Astrocyte (in vitro differentiated cells and primary cell): Measurements from ENCODE around the gene NKAIN2. TPM values are rescaled to one million over a fixed set of nuclear protein-coding genes. Genes with fewer than 3 reads are reported as not detected.

Experiments used
- DNase-seq: peaks from one replicate; pipeline ENCODE4 v3.0.0-alpha.2; 2010; ENCODE audit warnings: low read depth
- FAIRE-seq: peaks from 2 replicates; lab custom pipeline; 2011; peaks lifted over from hg19 to GRCh38; lab: Jason Lieb, UNC
- H2AFZ ChIP-seq: 2 replicates; pipeline ENCODE4 v1.6.0; 2012; ENCODE audit warnings: low read depth, low read length, inconsistent platforms
- H3K27ac ChIP-seq: 2 replicates; pipeline ENCODE4 v1.5.1; 2011; ENCODE audit warnings: low read depth, low read length, inconsistent platforms
- H3K27me3 ChIP-seq: 2 replicates; pipeline ENCODE4 v1.6.0; 2011; ENCODE audit warnings: low read length, inconsistent platforms; ENCODE audit not compliant: insufficient read depth
- H3K36me3 ChIP-seq: 2 replicates; pipeline ENCODE4 v1.5.1; 2011; ENCODE audit warnings: low read length, inconsistent platforms; ENCODE audit not compliant: insufficient read depth
- H3K4me1 ChIP-seq: 2 replicates; pipeline ENCODE4 v1.5.1; 2011; ENCODE audit warnings: low read length, inconsistent platforms; ENCODE audit not compliant: insufficient read depth
- H3K4me2 ChIP-seq: 2 replicates; pipeline ENCODE4 v1.6.0; 2012; ENCODE audit warnings: low read length, inconsistent platforms
- H3K4me3 ChIP-seq: 2 replicates; pipeline ENCODE4 v1.5.1; 2011; ENCODE audit warnings: low read depth, mild to moderate bottlenecking, low read length, inconsistent platforms; ENCODE audit not compliant: insufficient read depth
- H3K79me2 ChIP-seq: 2 replicates; pipeline ENCODE4 v1.6.0; 2012; ENCODE audit warnings: mild to moderate bottlenecking, low read length, inconsistent platforms; ENCODE audit not compliant: insufficient read depth
- H3K9ac ChIP-seq: 2 replicates; pipeline ENCODE4 v1.6.0; 2012; ENCODE audit warnings: mild to moderate bottlenecking, low read length, inconsistent platforms
- H3K9me3 ChIP-seq: 2 replicates; pipeline ENCODE4 v1.5.1; 2012; ENCODE audit warnings: low read depth, mild to moderate bottlenecking, low read length, inconsistent platforms; ENCODE audit not compliant: insufficient read depth
- H4K20me1 ChIP-seq: 2 replicates; pipeline ENCODE4 v1.6.0; 2012; ENCODE audit warnings: low read length, inconsistent platforms; ENCODE audit not compliant: insufficient read depth
- H3K27ac Mint-ChIP-seq: one replicate; pipeline ENCODE4 v1.8.0; 2021; ENCODE audit warnings: mild to moderate bottlenecking, mixed read lengths; ENCODE audit not compliant: unreplicated experiment
- H3K27me3 Mint-ChIP-seq: one replicate; pipeline ENCODE4 v1.8.0; 2021; ENCODE audit warnings: low read depth, mixed read lengths; ENCODE audit not compliant: unreplicated experiment
- H3K36me3 Mint-ChIP-seq: one replicate; pipeline ENCODE4 v1.8.0; 2021; ENCODE audit warnings: low read depth, mixed read lengths; ENCODE audit not compliant: unreplicated experiment
- H3K4me1 Mint-ChIP-seq: one replicate; pipeline ENCODE4 v1.8.0; 2021; ENCODE audit warnings: low read depth, mixed read lengths; ENCODE audit not compliant: unreplicated experiment
- H3K4me3 Mint-ChIP-seq: one replicate; pipeline ENCODE4 v1.8.0; 2021; ENCODE audit warnings: mild to moderate bottlenecking, moderate library complexity, mixed read lengths; ENCODE audit not compliant: unreplicated experiment
- H3K9me3 Mint-ChIP-seq: one replicate; pipeline ENCODE4 v1.8.0; 2021; ENCODE audit warnings: mild to moderate bottlenecking, mixed read lengths; ENCODE audit not compliant: unreplicated experiment
- EZH2 ChIP-seq: IDR thresholded peaks from 2 replicates; pipeline ENCODE4 v1.6.1; 2012; ENCODE audit warnings: mild to moderate bottlenecking, low read length, inconsistent platforms; ENCODE audit not compliant: insufficient read depth
- total RNA-seq: library from RNA; stranded (reverse); gene quantifications from 2 replicates; pipeline ENCODE4 v1.2.1, GENCODE V29; 2021
- TF ChIP-seq, protein P1 (sequence below): IDR thresholded peaks from 2 replicates; pipeline ENCODE4 v1.5.1; 2011; ENCODE audit warnings: low read depth, mild to moderate bottlenecking, inconsistent platforms, low read length, moderate library complexity; ENCODE audit not compliant: insufficient read depth

The NKAIN2 gene
- total RNA-seq, 1 donor from 2014 or later, result 0.07 TPM

DNA sequence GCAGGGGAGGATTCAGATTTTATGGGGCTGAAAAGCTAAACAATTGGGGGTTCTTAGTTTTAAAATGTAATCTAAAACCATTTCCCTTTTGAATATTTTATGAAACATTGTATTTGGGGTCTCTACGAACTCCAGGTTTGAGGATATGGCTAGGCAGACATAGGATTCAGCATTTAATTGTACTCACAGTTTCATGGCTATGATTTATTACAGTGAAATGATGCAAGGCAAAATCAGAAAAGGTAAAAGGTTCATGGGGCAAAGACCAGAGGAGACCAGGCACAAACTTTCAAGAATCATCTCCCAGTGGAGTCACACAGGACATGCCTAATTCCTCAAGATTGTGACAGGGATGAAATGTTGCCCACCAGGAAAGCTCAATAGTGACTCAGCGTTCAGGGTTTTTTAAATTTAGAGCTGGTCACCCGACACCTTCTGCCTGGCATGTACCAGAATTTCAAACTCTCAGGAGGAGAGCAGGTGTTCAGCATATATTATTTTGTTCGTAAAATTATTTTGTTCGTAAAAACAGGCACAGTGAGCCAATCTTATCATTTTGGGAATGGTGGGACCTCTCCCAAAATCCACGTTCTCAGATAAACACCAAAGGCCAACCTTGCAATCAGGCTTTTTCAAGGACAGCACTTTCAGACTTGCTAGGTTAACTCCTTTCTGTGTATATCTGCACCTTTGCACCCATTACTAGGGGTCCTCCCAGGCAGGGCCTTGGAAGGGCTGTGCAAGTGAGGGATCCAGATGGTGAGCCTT is 270.3 kb downstream of the NKAIN2 start:
- no peak overlapping the region for H3K27ac ChIP-seq

DNA sequence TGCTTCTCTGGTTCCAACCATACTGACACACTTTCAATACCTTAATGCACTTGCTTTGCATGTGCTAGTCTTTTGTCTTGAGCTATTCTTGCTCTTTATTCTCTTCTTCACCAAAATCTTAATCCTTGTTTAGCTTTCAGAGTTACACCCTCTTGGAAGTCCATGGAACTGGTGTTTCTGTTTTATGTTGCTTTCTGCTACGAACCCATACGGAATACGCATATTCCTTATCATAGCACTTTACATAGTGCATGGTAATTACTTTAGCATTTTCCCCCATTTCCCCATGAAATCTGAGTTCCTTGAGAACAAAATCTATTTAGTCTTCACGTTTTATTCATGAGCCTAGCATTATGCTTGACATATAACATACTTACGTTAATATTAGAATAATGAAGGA is 270.9 kb downstream of the NKAIN2 start:
- FAIRE-seq (no peak), DNase-seq (no peak)
- Histone ChIP-seq H3K4me2 (no peak overlapping the region), H3K27ac (no peak overlapping the region), H4K20me1 (no peaks in the 10 kb centered on the region), H3K4me1 (no peaks in the 10 kb centered on the region), H2AFZ (no peak overlapping the region), H3K9me3 (no peaks in the 10 kb centered on the region), H3K36me3 (no peaks in the 10 kb centered on the region), H3K27me3 (no peaks in the 10 kb centered on the region), H3K9ac (no peak overlapping the region), H3K79me2 (no peaks in the 10 kb centered on the region), H3K4me3 (no peak overlapping the region)
- TF ChIP-seq, protein P1, sequence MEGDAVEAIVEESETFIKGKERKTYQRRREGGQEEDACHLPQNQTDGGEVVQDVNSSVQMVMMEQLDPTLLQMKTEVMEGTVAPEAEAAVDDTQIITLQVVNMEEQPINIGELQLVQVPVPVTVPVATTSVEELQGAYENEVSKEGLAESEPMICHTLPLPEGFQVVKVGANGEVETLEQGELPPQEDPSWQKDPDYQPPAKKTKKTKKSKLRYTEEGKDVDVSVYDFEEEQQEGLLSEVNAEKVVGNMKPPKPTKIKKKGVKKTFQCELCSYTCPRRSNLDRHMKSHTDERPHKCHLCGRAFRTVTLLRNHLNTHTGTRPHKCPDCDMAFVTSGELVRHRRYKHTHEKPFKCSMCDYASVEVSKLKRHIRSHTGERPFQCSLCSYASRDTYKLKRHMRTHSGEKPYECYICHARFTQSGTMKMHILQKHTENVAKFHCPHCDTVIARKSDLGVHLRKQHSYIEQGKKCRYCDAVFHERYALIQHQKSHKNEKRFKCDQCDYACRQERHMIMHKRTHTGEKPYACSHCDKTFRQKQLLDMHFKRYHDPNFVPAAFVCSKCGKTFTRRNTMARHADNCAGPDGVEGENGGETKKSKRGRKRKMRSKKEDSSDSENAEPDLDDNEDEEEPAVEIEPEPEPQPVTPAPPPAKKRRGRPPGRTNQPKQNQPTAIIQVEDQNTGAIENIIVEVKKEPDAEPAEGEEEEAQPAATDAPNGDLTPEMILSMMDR, result no peak
- no peak for TF ChIP-seq EZH2
- Mint-ChIP-seq H3K9me3 (no peaks in the 10 kb centered on the region), H3K27me3 (no peaks in the 10 kb centered on the region), H3K4me3 (no peak overlapping the region), H3K36me3 (no peaks in the 10 kb centered on the region), H3K27ac (no peak overlapping the region), H3K4me1 (peaks cover 10% of the 10 kb centered on the region)

More for the DNA sequence above, 270.3 kb downstream of the NKAIN2 start:
- Histone ChIP-seq H3K4me3 (no peak overlapping the region), H4K20me1 (no peaks in the 10 kb centered on the region), H3K27me3 (no peaks in the 10 kb centered on the region), H3K9me3 (no peaks in the 10 kb centered on the region), H3K79me2 (no peaks in the 10 kb centered on the region), H2AFZ (no peak overlapping the region), H3K36me3 (no peaks in the 10 kb centered on the region), H3K4me2 (no peak overlapping the region), H3K4me1 (no peaks in the 10 kb centered on the region), H3K9ac (no peak overlapping the region)
- H3K4me3 Mint-ChIP-seq, result no peak overlapping the region
- no peak overlapping the region for H3K27ac Mint-ChIP-seq
- no peak for DNase-seq
- H3K9me3 Mint-ChIP-seq, result no peaks in the 10 kb centered on the region
- no peaks in the 10 kb centered on the region for H3K27me3 Mint-ChIP-seq
- TF ChIP-seq, protein P1, result no peak
- no peak for TF ChIP-seq EZH2
- no peaks in the 10 kb centered on the region for H3K36me3 Mint-ChIP-seq
- no peak for FAIRE-seq
- peaks cover 10% of the 10 kb centered on the region for H3K4me1 Mint-ChIP-seq

DNA sequence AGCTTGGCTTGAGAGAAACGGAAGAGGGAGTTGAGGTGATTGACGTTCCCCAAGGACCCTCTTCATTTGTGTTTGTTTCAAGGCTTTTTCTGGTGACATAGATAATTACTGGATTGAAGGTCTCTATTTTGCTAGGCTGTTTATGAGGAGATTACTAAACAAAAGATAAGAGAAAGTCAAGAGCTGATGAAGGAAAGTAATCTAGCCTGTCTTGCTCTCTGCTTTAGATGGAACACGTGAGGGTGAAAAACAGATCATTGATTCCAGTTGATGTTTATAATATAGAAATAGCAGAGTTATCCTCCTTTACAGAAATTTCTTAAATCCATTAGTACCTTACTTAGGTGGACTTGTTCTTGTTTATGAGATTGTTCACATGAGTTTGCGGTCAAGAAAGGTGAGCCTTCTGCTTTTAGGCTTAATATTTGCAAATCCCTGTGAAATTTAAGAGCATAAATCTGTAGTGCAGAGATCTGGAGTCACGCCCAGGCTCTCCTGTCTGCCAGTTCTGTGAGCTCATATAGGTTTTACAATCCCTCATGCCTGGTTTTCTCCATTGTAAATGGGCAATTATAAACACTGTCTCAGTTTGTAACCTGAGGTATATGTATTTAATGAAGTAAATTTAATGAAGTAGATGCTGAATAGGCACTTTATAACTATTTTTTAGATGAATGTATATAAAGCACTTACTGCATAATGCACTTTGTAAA is 272.8 kb downstream of the NKAIN2 start:
- no peak for TF ChIP-seq EZH2
- TF ChIP-seq, protein P1, result no peak
- no peaks in the 10 kb centered on the region for H3K4me1 ChIP-seq
- no peak overlapping the region for H3K4me3 ChIP-seq
- no peak overlapping the region for H3K9ac ChIP-seq
- H4K20me1 ChIP-seq, result no peaks in the 10 kb centered on the region
- Mint-ChIP-seq H3K27me3 (no peaks in the 10 kb centered on the region), H3K9me3 (no peaks in the 10 kb centered on the region), H3K27ac (no peak overlapping the region), H3K4me3 (no peak overlapping the region), H3K4me1 (peaks cover 10% of the 10 kb centered on the region), H3K36me3 (no peaks in the 10 kb centered on the region)
- no peak overlapping the region for H3K27ac ChIP-seq
- FAIRE-seq (no peak), DNase-seq (no peak)
- H3K4me2 ChIP-seq, result no peak overlapping the region
- no peaks in the 10 kb centered on the region for H3K79me2 ChIP-seq
- no peaks in the 10 kb centered on the region for H3K36me3 ChIP-seq
- H2AFZ ChIP-seq, result no peak overlapping the region
- H3K9me3 ChIP-seq, result no peaks in the 10 kb centered on the region
- H3K27me3 ChIP-seq, result no peaks in the 10 kb centered on the region
